ENCODE measurements around the gene C10orf143.

Gene C10orf143

GRCh38 chr10:130052193-130052592, 58.4 kb downstream of the C10orf143 start:
- no peak for DNase-seq (ENCODE audit: low spot score)

DNA sequence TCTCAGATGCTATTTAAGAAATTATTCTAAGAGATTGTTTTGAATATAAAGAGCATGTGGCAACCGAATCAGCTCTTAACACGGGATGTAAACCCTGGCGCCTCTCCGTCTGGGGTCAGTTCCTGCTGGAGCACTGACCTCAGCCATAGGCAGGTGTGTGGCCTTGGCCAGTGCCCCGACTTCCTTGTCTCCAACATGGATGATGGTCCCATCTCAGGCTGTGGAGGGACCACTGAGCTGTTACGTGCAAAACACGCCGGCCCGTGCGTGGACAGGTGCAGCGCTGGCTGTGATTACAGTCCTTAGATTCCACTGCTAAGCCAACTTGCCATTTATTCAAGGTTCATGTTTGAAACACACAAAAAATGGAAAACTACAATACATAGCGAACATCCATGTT, 59.9 kb downstream of the C10orf143 start:
- no peak for DNase-seq (ENCODE audit: low spot score)

DNA sequence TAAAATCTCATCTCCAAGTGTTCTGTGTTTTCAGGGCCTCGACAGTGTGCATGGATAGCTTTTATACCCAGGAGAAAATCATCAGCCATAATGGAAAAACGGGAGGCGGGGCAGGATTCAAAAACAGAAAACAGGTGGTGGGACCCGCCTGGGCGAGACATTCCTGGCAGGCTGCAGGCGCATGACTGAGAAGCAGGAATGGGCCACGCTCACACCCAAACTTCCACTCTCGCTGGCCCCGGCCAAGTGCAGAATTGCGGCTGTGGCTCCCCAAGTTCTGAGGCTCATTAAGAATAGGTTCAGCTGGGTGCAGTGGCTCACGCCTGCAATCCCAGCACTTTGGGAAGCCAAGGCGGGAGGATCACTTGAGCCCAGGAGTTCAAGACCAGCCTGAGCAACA, 60.6 kb downstream of the C10orf143 start:
- no peak for DNase-seq (ENCODE audit: low spot score)

- no peak for DNase-seq (ENCODE audit: low spot score)
Measured at GRCh38 chr10:130049244-130049643, 61.4 kb downstream of the C10orf143 start.

- DNase-seq (ENCODE audit: low spot score), result no peak
Measured at GRCh38 chr10:130048081-130048480, 62.5 kb downstream of the C10orf143 start.

DNA sequence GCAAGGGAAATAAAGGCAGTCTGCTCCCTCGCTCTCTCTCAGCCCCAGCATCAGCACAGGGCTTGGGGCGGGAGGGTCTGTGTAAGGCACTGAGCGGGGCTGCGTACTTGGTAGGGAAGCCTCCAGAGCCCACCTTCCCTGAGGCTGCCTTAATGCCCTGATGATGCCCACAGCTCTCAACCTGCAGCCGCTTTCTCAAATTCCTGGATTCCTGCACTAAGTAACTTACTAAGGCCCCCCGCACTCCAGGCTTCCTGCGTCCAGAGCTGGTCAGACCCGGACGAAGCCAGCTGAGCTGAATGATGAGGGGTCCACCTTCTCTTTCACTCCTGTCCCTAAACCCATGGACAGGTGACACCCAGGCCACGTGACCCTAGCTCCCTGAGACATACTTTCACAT, 63.3 kb downstream of the C10orf143 start:
- DNase-seq (ENCODE audit: low spot score), result no peak

DNA sequence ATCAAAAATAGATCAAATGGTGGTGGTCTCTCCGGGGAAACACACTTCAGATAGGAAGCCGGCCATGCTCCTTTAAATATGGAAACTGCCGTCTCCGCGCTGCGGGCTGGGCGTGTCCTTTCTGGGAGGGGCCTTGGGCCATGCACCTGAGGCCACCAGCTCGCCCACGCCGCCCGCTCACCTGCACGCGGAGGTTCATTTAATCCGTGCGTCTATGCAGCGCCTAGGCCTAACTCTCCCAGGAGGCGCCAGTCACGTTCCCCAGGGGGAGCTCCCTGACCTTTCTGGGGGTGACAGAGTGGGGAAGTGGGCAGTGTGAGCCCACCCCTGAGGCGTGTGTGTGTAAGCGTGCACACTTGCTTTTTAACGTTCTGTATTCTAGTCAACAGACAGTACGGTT, 64.0 kb downstream of the C10orf143 start:
- DNase-seq (ENCODE audit: low spot score), result no peak

DNA sequence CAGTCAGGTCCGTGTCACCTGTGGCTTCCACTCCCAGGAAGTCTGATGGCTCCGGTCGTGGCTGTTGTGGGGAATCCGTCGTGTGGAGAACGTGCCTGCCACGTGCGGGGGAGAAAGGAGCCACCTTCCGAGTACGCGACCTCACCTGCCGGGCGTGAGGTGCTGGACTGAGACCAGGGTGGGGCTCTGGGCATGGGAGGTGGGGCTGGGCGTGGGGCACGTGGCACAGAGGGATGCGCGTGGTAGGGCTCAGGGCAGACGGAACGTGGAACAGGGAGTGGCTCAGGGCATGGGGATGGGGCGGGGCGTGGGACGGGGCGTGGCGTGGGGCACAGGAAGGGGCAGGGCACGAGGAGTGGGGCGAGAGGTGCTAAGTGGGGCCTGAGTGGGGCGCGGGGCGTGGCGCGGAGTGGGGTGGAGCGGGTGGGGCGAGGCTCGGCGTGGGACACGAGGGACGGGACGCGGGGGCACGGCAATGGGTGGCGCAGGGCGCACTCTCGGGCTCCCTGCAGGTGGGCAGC, 64.8 kb downstream of the C10orf143 start:
- no peak for DNase-seq (ENCODE audit: low spot score)

DNA sequence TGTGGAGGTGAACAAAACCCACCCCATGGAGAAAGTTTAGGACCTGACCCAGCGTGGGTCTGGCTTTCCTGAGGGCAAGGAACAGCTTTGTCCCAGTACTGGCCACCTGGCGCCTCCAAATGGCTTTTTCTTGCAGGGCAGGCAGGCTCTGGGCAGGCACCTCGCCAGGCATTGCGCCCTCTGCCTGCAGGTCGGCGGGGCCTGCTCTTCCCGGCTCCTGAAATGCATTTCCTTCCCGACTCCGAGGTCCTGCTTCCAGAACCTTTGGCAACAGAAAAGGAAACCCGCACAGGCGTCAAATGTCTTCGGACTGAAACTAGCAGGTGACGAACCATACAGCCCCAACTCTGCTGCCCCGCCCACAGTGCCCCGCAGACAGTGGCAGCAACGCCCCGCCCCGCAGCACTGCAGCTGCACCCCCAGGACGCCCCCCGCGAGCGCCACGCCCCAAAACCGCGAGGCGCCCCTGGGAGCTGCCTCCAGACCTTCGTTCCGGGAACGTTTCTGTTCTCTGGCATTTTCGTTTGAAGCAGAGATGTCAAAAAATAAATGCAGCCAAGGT, 65.5 kb downstream of the C10orf143 start:
- DNase-seq (ENCODE audit: low spot score), result no peak

GRCh38 chr10:130044067-130045061, 66.3 kb downstream of the C10orf143 start:
- no peak for DNase-seq (ENCODE audit: low spot score)

DNA sequence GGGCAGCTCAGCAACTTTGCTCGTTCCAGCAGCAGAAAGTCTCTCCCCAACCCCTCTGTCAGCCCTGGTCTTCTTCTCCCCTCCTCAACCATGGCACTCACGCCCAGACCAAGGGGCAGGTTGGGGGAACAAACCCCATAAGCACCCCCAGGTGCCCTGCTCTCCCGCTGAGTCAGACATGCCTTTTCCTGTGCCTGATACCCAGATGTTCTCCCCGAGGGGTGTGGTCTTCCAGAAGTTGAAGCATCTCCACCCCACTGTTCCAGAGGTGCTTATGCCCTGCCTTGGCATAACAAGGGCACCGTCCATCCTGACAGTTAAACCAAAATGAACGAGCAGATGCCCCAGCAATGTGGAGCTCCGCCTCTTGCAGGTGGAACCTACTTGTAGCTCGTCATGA, 67.1 kb downstream of the C10orf143 start:
- no peak for DNase-seq (ENCODE audit: low spot score)

DNA sequence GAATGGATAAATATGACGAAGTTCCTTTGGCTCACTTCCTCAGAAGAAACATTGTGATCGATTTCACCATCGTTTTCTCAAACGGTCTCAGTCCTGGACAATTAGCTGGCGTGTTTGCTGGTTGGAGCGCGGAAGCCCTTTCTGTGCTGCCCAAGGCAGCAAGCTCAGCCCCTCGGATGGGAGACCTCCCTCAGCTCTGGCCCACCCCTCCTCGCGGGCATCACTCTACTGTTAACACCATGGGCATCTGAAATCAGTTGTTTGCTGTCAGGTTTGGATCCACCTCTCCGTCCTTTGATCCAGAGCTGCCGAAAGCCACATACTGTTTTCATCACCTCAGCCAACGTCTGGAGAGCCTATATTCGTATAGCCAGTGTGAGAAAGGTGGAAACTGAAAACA, 68.2 kb downstream of the C10orf143 start:
- no peak for DNase-seq (ENCODE audit: low spot score)

- DNase-seq (ENCODE audit: low spot score), result no peak
Measured at GRCh38 chr10:130041451-130042371, 68.9 kb downstream of the C10orf143 start.

GRCh38 chr10:130040817-130041330, 69.8 kb downstream of the C10orf143 start:
- DNase-seq (ENCODE audit: low spot score), result no peak

DNA sequence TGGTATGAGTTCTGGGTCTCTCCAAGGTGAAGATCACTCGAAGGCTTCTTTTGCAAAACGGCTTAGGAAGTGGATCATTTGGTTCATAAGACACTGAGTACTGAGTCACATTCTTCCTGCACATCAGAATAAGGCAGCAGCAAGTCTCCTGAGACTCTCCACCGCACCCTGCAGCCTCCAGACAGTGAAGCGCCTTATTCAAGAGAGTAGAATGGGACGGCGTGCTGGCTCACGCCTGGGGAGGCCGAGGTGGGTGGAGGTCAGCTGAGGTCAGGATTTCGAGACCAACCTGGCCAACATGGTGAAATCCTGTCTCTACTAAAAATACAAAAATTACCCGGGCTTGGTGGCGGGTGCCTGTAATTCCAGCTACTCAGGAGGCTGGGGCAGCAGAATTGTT, 70.3 kb downstream of the C10orf143 start:
- DNase-seq (ENCODE audit: low spot score), result no peak

- no peak for DNase-seq (ENCODE audit: low spot score)
Measured at GRCh38 chr10:130039141-130039540, 71.5 kb downstream of the C10orf143 start.

DNA sequence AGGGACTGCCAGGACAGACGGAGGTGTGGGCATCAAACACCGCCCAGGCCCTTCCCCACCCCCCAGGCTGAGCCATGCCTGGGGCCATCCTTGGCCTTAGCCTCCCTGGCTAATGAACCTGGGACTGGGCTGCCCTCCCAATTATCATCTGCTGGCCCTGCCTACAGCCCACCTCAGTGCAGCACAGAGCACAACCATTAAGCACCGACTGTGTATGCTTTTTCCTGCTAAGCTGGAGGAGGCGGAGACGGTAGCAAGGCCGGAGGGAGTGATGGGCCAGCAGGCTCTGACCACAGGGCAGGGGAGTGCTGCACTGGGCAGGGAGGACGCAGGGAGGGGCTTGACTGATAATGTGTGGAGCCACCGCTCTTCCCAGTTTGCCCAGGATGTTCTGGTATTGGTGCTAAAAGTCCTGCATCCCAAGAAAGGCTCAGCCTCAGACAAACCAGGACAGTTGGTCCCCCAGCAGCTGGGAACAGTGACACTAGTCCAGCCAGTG, 72.0 kb downstream of the C10orf143 start:
- DNase-seq (ENCODE audit: low spot score), result no peak

DNA sequence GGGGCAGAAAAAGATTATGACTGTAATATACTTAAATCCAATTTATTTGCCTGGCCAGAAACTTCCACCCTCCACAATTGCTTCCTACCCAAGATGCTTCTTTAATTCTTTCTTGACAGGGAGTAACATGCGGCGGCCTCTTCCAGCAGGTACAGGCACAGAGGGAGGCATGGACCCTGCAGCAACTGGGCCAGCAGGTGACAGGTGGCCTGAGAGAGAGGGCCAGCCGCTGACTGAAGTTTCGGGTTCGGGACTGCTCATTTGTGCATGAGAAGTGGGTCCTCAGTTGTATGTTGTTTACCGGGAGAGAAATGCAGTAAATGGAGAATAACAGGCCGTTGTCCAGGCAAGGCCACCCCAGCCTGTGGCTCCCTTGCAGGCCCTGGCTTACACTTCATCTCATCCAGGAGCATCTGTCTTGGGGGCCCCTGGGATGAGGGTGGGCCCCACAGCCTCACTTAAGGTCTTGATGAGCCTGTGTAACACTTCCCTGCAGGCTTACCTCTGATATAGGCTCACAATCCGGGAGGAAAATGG, 72.5 kb downstream of the C10orf143 start:
- DNase-seq (ENCODE audit: low spot score), result no peak

GRCh38 chr10:130037169-130037661, 73.4 kb downstream of the C10orf143 start:
- no peak for DNase-seq (ENCODE audit: low spot score)

- DNase-seq (ENCODE audit: low spot score), result no peak
Measured at GRCh38 chr10:130036296-130037065, 74.1 kb downstream of the C10orf143 start.
